ENCODE data around the gene CD9.

DNA sequence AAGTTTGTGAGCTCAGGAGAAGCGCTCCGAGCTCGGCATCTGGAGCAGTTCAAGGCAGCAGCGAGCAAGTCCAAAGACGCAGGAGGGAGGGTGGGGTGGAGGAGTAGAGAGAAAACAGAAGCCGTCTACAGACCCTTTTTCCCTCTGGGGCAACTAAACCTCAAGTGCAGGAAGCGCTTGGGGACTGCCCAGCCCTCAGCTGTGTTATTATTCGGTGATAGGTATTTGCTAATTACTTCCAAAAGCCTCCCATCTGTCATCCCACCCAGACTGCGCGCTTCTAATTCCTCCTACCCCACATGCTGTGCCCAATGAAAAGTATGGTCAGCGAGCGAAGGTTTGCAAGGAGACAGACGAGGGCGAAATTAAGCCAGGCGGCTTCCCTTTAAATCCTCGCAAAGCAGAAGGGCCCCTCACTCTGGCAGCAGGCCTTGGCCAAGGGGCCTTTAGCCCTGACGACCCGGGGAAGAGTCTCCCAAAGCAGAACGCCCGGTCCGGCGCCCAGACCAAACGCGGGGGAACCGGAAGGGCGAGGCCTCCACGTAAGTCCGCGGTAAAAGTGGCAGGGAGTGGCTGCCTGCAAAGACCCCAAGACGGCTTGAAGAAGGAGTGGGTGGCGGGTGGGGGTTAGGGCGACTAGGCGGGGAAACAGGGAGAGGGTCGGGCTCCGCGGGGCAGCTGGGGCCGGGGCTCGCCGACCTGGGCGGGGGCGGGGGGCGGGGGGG is 507 bp upstream of the CD9 start:
- no peak for TF ChIP-seq CTCF (IDR thresholded peaks at IDR 0.05 in 4 of 5, conservative IDR thresholded peaks at IDR 0.05 in 1 of 5)
- peak in 1 of 2 donors; percentile 9 for TF ChIP-seq POLR2A (IDR thresholded peaks at IDR 0.05)

All from gastrocnemius medialis (tissue), 4 donors.